GM12878 (cell line): ENCODE results near the gene PSMB5. TPM values are rescaled to one million over a fixed set of nuclear protein-coding genes. Genes with fewer than 3 reads are reported as not detected.

Experiments used
- ATAC-seq: fragments of 200-7000 bp; cut with Tn5 transposase; 3 replicates; pipeline ENCODE4 v1.9.1; 2020; ENCODE audit warnings: mild to moderate bottlenecking, moderate library complexity
- BruUV-seq: library from RNA; stranded (reverse); fragments of 400-500 nt; replicated peaks from 2 replicates; lab custom pipeline; 2021; lab: Mats Ljungman, UMichigan
- CTCF ChIA-PET: fragments of 300-600 bp; sonication (Branson Sonifier 250); formaldehyde crosslinking; extraction: SDS; loops from one replicate; lab custom pipeline; 2021; ENCODE audit warnings: inconsistent platforms; lab: Yijun Ruan, JAX
- POLR2A ChIA-PET: fragments of 350-600 bp; formaldehyde crosslinking; extraction: SDS; loops from one replicate; lab custom pipeline; 2021; ENCODE audit warnings: inconsistent platforms; lab: Charles Lee
- RAD21 ChIA-PET: fragments of 300-600 bp; sonication (Branson Sonifier 250); formaldehyde crosslinking; loops from one replicate; lab custom pipeline; 2023; ENCODE audit warnings: antibody characterized with exemption; ENCODE audit not compliant: unreplicated experiment; lab: Charles Lee
- SMC1A ChIA-PET: fragments of 300-600 bp; sonication (Branson Sonifier 250); formaldehyde crosslinking; loops from one replicate; lab custom pipeline; 2023; ENCODE audit not compliant: unreplicated experiment, uncharacterized antibody; lab: Charles Lee
- DNase-seq: peaks from one replicate; pipeline ENCODE4 v3.0.0-alpha.2; 2011; ENCODE audit warnings: low read depth, low spot score
- FAIRE-seq: peaks from 3 replicates; lab custom pipeline; 2011; peaks lifted over from hg19 to GRCh38; lab: Jason Lieb, UNC
- H2AFZ ChIP-seq: 2 replicates; pipeline ENCODE4 v1.6.0; 2011; ENCODE audit warnings: low read depth, low read length, control low read depth; ENCODE audit not compliant: control insufficient read depth
- H3K27ac ChIP-seq: 2 replicates; pipeline ENCODE4 v1.5.1; 2011; ENCODE audit warnings: control low read depth; ENCODE audit not compliant: control insufficient read depth, insufficient read depth
- H3K27me3 ChIP-seq, 2 experiments: replicated peaks in 1 of 2; 2 replicates each; pipeline versions ENCODE4 v1.6.0 to v1.6.1; 2011; ENCODE audit warnings: low read length in 1 of 2; ENCODE audit not compliant: control insufficient read depth in 2 of 2, insufficient read depth in 2 of 2
- H3K36me3 ChIP-seq, 2 experiments: 2 replicates each; pipeline ENCODE4 v1.5.1; 2011; ENCODE audit warnings: low read length in 1 of 2; ENCODE audit not compliant: control insufficient read depth in 2 of 2, insufficient read depth in 2 of 2
- H3K4me1 ChIP-seq: 2 replicates; pipeline ENCODE4 v1.6.1; 2011; ENCODE audit warnings: mild to moderate bottlenecking, low read length, moderate library complexity, mixed read lengths; ENCODE audit not compliant: control insufficient read depth, insufficient read depth
- H3K4me2 ChIP-seq: 2 replicates; pipeline ENCODE4 v1.6.0; 2011; ENCODE audit warnings: control low read depth; ENCODE audit not compliant: control insufficient read depth, insufficient read depth
- H3K4me3 ChIP-seq: fragments of 200-600 bp; sonication (generic); 2 replicates; pipeline ENCODE4 v1.5.1; 2016
- H3K79me2 ChIP-seq: 2 replicates; pipeline ENCODE4 v1.6.0; 2011; ENCODE audit warnings: low read length; ENCODE audit not compliant: control insufficient read depth, insufficient read depth
- H3K9ac ChIP-seq: 2 replicates; pipeline ENCODE4 v1.8.0; 2011; ENCODE audit warnings: low read length, control low read depth, mixed read lengths; ENCODE audit not compliant: control insufficient read depth, insufficient read depth
- H3K9me3 ChIP-seq: replicated peaks from 3 replicates; pipeline ENCODE4 v1.5.1; 2011; ENCODE audit warnings: mild to moderate bottlenecking, low read length; ENCODE audit not compliant: control insufficient read depth, insufficient read depth
- H4K20me1 ChIP-seq: 2 replicates; pipeline ENCODE4 v1.6.0; 2011; ENCODE audit not compliant: control insufficient read depth, insufficient read depth
- CTCF ChIP-seq, 3 experiments: IDR thresholded peaks in 2 of 3; conservative IDR thresholded peaks in 1 of 3; 2 replicates each; pipeline ENCODE4 v1.5.1; 2011; ENCODE audit warnings: low read depth in 3 of 3, low read length in 3 of 3, mild to moderate bottlenecking in 3 of 3, control low read depth in 2 of 3, moderate library complexity in 2 of 3, inconsistent platforms in 1 of 3, mixed read lengths in 1 of 3; ENCODE audit not compliant: control insufficient read depth in 2 of 3, insufficient read depth in 1 of 3; ENCODE audit errors: extremely low read depth in 1 of 3
- EED ChIP-seq: sonication (generic); IDR thresholded peaks from 2 replicates; pipeline ENCODE4 v1.6.1; 2016; ENCODE audit warnings: antibody characterized with exemption, low read depth
- NFIC ChIP-seq: IDR thresholded peaks from 2 replicates; pipeline ENCODE4 v1.6.1; 2012; ENCODE audit warnings: low read depth, mild to moderate bottlenecking, inconsistent platforms, low read length, moderate library complexity
- RAD51 ChIP-seq: fragments of 450-650 bp; IDR thresholded peaks from 2 replicates; pipeline ENCODE4 v1.6.1; 2016; ENCODE audit warnings: moderate library complexity, mild to moderate bottlenecking, inconsistent platforms
- TARDBP ChIP-seq: IDR thresholded peaks from 2 replicates; pipeline ENCODE4 v1.6.1; 2016; ENCODE audit warnings: borderline replicate concordance
- YY1 ChIP-seq: IDR thresholded peaks from 2 replicates; pipeline ENCODE4 v1.6.1; 2011; ENCODE audit warnings: low read depth, mild to moderate bottlenecking, low read length
- WGBS: methylation state at CpG from one replicate; pipeline ENCODE4 v1.1.6; 2016; ENCODE audit warnings: low lambda C conversion rate; ENCODE audit not compliant: insufficient replicate concordance, insufficient coverage; ENCODE audit errors: missing lambda C conversion rate; 5-methylcytosine and 5-hydroxymethylcytosine counted together
- in situ Hi-C: fragments of 300-500 bp; cut with MboI; formaldehyde crosslinking; loops from 9 replicates; pipeline ENCODE4 v1.14.3; 2018; ENCODE audit warnings: mixed read lengths
- intact Hi-C: fragments of 100-400 bp; cut with micrococcal nuclease; formaldehyde crosslinking; loops from one replicate; pipeline ENCODE4 v1.14.2; 2022; ENCODE audit not compliant: unreplicated experiment
- polyA plus RNA-seq, 11 experiments: library from polyadenylated mRNA; depleted of rRNA in 4 of 11; unstranded in 6 of 11; stranded (reverse) in 5 of 11; fragments of >200 nt; fragmentation: Nextera tagmentation in 4 of 11; fragmentation: Illumina TruSeq in 1 of 11; extraction: Ambion mirVana in 4 of 11; extraction: Trizol in 1 of 11; gene quantifications; 1 replicate in 1 of 11; 2 replicates in 10 of 11; pipeline versions ENCODE4 v1.2.1 to v1.2.3, GENCODE V29; 2011 to 2016; ENCODE audit warnings: inconsistent platforms in 2 of 11, missing spikeins in 2 of 11, low read depth in 1 of 11
- total RNA-seq, 4 experiments: library from RNA; depleted of rRNA in 3 of 4; stranded (reverse); fragments of >200 nt in 3 of 4; fragmentation: Illumina TruSeq in 1 of 4; extraction: Trizol in 1 of 4; gene quantifications; 2 replicates each; pipeline versions ENCODE4 v1.2.1 to v1.2.3, GENCODE V29; 2013 to 2021

Gene PSMB5
- total and polyA plus RNA-seq, 10 of the 15 experiments (the other 5 are each of a cell fraction or from before 2014, with no cell fraction given) = 84.5 to 802 (median 144) TPM

- intact Hi-C loops = no loop called here
- Histone ChIP-seq H3K79me2 (no peaks in the 10 kb centered on the region), H3K9ac (no peak overlapping the region), H3K4me3 (no peak overlapping the region), H3K27me3 (peaks cover 4 to 13% of the 10 kb centered on the region in 2 experiments), H3K9me3 (no peaks in the 10 kb centered on the region), H4K20me1 (no peaks in the 10 kb centered on the region), H3K4me1 (no peaks in the 10 kb centered on the region; the same call in 1 of the 2 replicates), H3K4me2 (no peak overlapping the region), H2AFZ (no peak overlapping the region), H3K27ac (no peak overlapping the region)
- RAD21 ChIA-PET = interaction anchor here (1.2 to 8.8 kb wide), 3 partner anchors 8 to 49 kb away, joined by 3 to 110 read pairs (median 15); partner anchors contain the start of gene PRMT5
- in situ Hi-C loops = no loop called here
- SMC1A ChIA-PET = interaction anchor here (1.0 to 4.2 kb wide), 7 partner anchors 8 to 93 kb away, joined by 3 to 34 read pairs (median 4); partner anchors contain the start of genes CDH24 and HAUS4
- 48% methylated on average over 3 of the region's 3 CpGs for WGBS
- FAIRE-seq = no peak
- CTCF ChIA-PET = interaction anchor here (1.7 to 13.2 kb wide), 11 partner anchors 7 to 408 kb away, joined by 5 to 370 read pairs (median 27); partner anchors contain the start of genes AJUBA, CDH24, HAUS4 and PRMT5
- no peak for DNase-seq
- TF ChIP-seq TARDBP (no peak), NFIC (no peak), YY1 (no peak), RAD51 (no peak), CTCF (IDR thresholded peaks at IDR 0.05 in 2 of 3, conservative IDR thresholded peaks at IDR 0.05 in 1 of 3; ENCODE audit: control insufficient read depth in 2 of 3, extremely low read depth in 1 of 3, insufficient read depth in 1 of 3, low read depth in 3 of 3, low read length in 3 of 3) (no peak), EED (no peak)
- TF ChIP-seq, all 136 proteins: peak for 0
- ATAC-seq = no peak
- no peaks in the 10 kb centered on the region for H3K36me3 ChIP-seq
- POLR2A ChIA-PET = interaction anchor here (0.5 to 0.9 kb wide), 2 partner anchors 14 to 17 kb away, joined by 3 to 4 read pairs; no protein-coding TSS in a partner anchor
- no TSS peak for BruUV-seq
Measured at GRCh38 chr14:22978487-22978837, 56.2 kb downstream of the PSMB5 start.
